ENCODE data around the gene BMP2K.

BMP2K gene

DNA sequence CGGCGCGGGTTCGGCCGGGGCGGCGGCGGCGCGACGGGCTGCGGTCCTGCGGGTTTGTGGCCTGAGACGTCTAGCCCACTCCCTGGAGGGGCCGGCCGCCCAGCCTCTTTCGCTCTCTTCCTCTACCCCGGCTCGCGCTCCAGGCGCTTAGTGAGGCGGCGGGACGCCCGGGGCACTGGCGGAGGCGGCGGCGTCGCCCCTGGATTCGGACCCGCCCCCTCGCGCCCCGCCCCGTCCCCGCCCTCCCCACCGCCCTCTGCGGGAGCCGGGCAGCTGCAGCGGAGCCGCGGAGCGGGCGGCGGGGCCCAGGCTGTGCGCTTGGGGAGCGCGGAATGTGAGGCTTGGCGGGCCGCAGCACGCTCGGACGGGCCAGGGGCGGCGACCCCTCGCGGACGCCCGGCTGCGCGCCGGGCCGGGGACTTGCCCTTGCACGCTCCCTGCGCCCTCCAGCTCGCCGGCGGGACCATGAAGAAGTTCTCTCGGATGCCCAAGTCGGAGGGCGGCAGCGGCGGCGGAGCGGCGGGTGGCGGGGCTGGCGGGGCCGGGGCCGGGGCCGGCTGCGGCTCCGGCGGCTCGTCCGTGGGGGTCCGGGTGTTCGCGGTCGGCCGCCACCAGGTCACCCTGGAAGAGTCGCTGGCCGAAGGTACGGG lies at the start of gene BMP2K:
Gene BMP2K, plus strand, starts transcription at position 272 of the 650 bp plus-strand sequence. Its CDS starts 194 bp downstream, at position 466.
- DNase-seq: peak; percentile 73

DNA sequence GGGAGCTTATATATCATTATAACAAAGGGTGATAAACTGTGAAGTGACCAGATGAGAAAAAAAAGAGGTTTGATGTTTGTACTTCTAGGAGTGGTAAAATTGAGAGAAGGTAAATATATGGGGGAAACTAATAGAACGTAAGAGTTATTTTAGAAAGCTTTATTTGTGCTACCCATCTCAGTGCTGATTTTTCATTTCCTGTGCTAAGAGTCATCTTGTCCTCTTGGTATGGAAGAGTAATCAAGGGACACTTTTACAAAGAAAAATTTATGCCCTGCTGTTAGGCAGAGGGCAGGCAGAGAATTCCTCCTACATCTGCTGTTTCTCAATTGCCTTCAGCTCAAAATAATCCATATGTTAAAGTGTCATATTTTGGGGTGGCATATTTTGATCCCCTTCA lies 49.6 kb upstream of the BMP2K start:
- no peak for DNase-seq

DNA sequence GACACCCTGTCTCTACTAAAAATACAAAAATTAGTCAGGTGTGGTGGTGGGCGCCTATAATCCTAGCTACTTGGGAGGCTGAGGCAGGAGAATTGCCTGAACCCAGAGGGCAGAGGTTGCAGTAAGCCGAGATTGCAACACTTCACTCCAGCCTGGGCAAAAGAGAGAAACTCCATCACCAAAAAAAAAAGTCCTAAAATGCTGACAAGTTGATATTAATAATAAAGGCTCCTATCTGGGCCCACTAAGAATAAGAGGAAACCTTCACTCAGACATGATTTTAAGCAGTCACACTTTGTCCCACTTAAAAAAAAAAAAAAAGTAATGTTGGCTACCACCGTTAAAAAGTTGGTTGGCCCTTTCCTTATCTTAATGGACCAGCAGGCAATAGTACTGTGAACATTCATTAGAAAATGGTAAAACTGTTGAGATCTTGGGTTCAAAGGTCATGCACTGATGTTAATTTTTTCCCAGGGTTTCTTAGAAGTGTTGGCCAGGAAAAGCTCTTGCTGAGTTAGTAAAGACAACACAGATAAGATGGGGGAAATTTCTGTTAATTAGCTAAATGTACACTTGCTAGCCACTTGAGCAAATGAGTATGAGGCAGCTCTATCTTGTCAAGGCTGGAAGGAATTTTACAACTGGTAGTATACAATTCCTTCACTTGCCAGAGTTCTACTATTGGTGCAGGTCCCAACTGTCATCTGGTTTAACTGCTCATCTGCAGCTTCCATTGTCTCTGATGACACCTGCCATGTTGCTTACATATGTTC lies 43.6 kb upstream of the BMP2K start:
- DNase-seq: no peak

DNA sequence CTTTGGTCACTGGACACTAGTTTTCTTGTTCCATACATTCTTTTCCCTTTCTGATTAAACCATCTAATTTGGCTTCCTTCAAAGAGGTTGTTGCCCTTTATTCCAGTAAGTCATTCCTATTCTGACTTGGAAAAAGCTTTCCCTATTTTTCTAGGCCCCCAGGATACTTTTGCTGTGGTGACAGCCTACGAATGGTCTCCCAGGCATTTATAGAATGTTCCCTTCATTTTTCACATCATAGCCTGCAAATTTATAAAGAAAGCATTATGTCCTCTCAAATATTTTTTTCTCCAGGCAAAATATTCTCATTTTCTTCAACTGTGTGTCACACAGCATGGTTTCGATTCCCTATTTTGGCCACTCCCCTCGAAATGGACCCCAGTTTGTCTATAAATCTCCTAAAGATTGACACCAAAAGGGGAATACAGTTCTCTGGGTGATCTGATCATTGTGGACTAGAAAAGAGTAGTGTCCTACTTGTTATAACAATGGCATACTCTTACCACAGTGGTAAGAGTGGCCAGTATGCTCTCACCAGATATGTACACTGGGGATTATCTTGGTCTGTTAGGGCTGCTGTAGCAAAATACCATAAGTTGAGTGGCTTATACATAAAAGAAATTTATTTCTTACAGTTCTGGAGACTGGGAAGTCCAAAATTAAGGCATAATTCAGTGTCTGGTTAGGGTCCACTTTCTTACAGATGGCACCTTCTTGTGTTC lies 41.5 kb upstream of the BMP2K start:
- no peak for DNase-seq

DNA sequence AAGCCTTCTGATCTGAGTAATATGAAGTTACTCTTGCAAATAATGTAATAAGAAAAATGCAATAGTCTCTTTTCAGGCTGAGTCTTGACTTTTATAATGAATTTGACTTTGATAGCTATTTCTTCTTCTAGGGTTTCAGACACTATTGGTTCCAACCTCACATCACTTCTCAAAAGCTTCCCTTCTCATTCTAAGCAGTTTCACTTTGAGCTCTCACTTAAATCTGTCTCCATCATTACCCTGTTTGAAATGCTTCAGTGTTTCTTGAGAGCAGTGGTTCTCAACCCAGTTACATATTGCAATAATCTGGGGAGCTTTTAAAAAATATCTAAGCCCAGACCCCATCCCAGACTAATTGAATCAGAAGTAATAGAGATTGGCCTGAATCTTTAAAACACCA lies 40.5 kb upstream of the BMP2K start:
- no peak for DNase-seq

DNA sequence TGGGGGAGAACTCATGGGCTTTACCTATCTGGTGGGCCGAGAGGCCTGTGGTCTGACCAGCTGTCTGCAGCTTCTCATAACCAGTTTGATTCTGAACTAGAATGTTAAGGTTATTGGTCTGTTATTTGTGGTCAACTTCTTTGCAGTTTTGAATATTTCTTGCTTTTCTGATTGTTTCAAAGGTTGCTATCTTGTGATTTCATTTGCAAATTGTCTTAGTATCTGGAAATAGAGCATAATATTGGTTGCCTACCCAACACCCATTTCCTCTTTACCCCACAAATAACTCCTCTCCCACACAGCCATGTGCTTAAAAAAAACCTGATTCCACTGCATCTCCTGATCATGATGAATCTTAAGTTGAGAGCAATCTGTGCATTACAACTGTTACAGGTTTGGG lies 39.1 kb upstream of the BMP2K start:
- no peak for DNase-seq

DNA sequence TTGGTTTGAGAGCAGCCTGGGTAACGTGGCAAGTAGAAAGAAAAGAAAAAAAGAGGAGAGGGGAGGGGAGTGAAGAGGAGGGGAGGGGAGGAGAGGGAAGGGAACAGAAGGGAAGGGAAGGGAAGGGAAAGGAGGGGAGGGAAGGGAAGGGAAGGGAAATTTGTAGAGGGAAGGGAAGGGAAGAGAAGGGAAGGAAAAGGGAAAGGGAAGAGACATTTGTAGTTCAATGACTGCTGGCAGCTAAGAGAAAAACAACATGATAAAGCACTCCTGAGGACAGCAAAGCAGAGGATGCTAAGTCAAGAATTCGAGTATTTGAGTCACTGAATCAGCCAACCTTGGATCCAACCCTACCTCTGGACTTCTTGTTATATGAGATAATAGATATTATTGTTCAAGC lies 38.2 kb upstream of the BMP2K start:
- DNase-seq: no peak

DNA sequence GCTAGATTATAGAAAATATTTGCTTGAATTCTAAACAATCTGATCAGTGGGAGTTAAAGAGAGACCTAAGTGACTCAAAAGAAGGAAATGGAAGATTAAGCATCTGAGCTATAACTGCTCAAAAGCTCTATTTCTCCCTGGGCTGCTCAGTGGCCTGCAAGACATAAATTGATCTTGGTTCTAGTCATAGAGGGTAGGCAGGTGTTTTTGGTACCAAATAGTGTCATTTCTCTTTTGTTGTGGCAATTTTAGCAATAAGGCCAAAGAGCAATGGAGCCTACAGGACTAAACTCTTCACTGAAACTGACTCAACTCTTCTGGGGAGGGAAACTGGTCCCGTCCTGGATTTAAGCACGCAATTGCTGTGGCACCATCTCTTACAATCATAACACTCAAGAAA lies 33.9 kb upstream of the BMP2K start:
- DNase-seq: no peak

DNA sequence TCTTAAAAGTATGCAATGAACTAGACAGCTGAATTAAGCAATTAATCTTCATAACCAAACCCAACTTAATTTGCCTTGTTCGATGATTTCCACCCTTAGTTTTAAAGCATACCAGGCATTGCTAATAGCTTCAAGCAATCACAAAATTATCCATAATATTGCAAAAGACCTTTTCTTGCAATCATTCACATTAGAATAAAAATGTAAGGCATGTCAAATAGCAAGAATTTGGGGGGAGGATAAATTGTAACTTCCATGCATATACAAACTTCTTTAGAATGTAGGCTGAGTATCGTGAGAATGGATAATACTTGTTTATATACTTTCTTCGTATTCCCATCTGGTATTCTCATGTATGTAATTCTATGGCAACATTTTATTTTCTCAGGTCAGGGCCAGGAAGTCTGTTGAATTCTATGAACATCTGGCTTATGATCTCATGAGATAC lies 28.7 kb upstream of the BMP2K start:
- no peak for DNase-seq

DNA sequence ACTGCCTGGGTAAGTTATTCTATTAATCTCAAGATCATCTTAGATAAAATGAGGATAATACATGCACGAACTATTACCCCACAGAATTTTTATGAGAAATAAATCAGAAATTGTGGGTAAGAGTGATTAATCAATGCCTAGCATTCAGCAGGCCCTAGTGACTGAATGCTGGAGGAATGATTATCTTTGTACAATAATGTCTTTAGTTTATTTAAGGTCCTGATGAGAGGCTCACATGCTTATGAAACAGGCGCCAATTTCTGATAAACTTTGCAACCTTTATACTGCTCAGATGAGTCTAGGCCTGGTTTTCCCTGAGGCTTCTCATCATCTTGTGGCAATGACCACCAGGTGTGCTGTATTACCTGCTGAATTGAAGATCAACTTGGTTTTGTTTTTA lies 27.8 kb upstream of the BMP2K start:
- no peak for DNase-seq

DNA sequence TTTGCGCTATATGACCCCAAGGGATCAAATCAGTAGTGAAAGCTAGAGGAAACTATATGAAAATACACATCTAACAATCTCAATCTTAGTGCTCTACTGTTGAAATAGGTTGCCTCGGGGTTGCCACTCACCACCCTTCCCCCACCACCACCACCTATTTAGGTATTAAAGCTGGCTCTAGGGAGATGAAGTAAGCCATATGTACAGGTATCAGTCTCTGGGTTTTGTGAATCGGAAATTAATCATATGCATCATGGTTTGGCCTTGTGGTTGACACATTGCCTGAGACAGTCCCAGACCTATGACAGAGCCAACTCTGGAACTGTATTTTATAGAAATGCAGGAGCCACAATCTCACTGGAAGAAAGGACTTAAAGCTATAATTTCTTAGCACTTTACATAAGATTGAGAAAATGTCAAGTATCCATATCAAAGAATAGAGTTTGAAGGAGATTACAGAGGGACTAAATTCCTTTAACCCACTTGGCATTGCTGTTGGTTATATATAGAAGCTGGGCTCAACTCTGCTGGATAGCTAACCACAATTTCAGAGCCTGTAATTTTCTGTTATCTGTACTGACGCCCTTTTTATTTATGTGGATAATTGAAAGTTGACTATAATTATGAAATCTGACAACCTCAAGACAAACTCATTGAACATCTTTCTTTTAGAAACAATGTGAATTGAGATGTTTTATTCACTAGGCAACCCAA lies 26.7 kb upstream of the BMP2K start:
- no peak for DNase-seq

DNA sequence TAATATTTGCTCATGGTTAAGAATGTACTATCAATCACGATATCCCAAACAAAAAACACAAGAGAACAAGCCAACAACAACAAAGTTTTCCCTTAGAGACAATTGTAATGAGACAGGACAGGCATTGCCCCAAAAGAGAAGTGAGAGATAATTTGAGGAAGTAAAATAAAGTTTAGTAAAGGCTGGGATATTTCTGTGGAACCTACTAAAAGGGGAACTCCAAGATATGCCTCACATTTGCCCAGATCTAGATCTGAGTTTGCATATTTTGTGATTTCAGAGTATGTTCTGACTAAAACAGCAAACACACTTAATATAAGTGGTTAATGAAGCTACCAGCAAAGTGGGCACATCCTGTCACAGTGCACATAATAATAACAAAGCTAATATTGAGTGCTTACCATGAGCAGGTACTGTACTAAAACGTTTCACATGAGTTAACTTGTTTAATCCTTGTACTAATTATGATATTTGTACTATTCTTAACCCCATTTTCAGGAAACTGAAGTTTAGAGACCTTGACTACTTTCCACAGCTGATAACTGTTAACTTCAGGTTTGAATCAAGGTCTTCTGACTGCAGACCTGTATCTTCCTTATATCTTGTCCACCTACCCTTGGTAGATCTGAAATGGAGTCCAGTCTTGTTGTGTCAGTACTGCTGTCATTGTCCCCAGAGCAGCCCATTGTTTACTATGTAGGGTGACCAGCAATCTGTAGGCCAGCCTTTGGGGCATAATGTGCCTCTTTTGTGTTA lies 26.0 kb upstream of the BMP2K start:
- DNase-seq: no peak

DNA sequence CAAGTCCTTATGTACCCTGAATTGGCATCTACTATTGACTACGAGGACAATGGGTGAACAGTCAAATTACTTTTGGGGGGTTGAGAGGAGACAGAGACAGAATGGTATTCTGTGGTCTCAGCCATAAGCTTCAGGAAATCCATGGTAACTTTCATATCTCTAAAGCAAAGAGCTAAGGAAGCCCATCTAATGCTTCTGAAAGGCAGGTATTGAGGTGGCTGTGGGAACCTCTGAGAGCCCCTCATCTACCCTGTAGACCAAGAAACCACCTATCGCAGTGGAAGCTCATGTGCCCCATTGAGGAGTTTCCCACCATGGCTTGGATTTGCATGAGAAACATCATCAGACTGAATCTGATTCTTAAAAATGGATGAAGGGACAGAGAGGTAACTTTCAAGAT lies 23.1 kb upstream of the BMP2K start:
- no peak for DNase-seq

DNA sequence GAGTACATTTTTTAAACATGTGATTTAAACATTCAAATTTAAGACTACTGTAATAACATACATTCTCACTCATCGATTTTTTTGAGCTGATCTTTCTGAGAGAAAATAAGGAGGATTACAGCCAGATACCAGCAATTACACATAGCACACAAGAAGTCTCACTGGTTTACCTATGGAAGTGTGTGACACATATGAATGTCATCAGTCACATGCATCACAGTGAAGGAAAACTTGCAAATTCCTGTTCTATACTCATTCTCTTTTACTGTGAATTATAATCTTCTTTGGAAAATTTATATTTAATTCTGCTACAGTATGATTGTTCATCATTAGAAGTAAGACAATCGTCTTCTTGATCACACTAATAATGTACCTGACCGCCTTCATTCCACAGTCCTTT lies 21.3 kb upstream of the BMP2K start:
- no peak for DNase-seq

DNA sequence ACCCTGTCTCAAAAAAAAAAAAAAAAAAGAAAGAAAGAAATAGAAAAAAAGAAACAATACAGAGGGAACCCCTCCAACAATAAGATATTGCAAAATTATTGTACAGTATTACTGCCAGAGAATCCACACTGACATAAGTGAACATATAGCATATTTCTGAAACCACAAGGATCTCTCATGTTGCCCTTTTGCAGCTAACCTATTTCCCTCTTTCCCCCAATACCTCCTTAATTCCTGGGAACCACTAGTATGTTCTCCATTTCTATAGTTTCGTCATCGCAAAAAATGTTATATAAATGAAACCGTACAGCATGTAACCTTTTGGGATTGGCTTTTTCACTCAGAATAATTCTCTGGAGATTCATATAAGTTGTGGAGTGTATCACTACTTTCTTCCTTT lies 20.0 kb upstream of the BMP2K start:
- DNase-seq: no peak

DNA sequence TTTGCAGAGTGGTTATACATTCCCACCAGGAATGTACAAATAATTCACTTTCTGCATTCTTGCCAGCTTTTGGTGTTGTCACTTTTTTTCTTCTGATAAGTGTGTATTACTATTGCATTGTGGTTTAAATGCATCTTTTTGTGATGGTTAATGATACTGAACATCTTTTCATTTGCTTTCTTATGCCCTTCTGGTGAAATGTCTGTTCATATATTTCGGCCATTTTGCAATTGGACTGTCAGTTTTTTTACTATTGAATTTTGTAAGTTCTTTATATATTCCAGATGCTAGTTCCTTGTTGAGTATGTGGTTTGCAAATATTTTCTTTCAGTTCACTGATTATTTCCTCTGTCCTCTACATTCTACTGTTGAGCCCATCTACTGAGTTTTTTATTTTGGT lies 19.4 kb upstream of the BMP2K start:
- no peak for DNase-seq

DNA sequence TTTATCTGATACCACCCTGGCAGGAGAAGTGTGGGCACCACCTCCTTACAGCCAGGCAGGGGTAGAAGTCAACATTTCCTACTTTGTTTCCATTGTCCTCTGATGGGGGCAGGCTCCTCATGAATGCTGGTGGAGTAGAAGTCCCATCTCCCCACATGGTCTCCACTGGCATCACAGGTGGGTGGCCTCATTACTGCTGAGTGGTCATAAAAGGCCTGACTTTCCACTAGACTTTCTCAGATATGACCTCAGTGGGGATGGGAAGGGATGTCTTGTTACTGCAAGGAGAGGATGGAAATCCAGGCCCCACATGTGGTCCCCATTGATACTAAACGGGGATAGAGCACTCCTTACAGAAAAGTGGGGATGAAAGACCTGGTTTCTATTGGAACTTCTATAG lies 18.6 kb upstream of the BMP2K start:
- DNase-seq: no peak

DNA sequence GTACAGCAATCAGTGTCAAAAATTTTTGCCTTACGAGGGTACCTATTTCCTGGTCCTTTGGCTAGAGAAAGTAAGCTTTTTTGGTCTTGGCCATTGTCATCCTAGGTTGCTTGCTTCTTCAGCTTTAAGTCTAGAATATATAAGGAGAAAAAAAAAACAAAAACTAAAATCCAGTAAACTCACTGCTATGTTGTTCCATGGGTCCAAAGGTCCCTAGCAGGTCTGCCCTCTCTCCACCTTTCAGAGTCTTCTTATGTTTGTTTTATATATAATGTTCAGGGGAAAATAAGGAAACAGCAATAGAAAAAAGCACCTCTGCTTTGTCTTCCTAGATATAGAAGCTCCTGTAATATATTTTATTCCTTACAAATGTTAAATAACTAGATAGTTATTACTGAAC lies 18.1 kb upstream of the BMP2K start:
- DNase-seq: no peak

DNA sequence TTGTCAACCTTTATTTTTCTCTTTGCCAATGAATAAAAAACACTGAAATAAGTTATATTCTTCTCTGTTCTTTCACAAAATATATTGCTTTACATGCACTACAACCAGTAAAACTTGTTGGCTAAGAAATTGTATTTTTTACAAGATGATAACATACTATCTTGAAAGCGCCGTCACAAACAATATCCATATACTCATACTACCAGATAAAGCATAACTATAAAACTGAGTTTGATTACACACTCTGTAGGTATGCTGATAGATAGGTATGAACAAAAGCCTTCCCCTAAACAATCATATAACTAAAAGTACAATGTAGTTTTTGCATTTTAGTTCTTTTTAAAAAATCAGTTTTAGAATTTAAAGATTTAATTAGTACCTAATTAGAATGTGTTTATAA lies 13.6 kb upstream of the BMP2K start:
- no peak for DNase-seq

DNA sequence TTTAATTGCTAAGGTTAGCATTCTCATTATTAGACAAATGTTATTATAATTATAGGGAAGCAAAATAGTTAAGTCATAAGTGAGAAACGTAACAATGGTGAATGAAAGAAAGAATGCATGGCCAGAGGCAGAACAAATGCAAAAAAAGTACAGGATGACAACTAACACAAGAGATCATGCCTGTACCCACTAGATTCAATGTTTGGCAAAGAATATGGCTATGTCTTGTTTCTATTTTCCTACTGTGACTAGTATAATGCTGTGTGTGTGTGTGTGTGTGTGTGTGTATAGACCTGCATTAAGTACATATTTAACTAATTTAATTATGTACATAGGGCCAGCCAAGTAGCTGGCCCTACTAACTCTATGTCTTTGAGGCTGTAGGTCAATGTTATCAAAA lies 12.9 kb upstream of the BMP2K start:
- DNase-seq: no peak

DNA sequence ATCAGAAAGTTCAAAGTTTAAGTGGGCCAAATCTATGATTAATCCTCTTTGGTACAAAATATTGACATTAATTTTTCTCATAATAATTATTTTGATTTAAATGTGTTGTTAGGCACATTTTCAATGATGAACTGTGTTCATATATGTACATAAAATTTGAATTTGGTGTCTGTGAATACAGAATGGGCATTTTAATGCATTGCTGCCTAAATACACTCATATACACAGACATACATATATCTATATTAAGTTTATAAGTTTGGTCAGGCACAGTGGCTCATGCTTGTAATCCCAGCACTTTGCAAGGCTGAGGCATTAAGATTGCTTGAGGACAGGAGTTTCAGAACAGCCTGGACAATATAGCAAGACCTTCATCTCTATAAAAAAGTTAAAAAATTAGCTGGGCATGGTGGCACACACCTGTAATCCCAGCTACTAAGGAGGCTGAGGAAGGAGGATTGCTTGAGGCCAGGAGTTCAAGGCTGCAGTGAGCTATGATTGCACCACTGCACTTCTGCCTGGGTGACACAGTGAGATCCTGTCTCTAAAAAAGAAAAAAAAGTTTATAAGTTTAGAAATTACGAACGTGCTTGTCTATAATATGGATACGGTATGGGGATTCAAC lies 12.3 kb upstream of the BMP2K start:
- DNase-seq: no peak

DNA sequence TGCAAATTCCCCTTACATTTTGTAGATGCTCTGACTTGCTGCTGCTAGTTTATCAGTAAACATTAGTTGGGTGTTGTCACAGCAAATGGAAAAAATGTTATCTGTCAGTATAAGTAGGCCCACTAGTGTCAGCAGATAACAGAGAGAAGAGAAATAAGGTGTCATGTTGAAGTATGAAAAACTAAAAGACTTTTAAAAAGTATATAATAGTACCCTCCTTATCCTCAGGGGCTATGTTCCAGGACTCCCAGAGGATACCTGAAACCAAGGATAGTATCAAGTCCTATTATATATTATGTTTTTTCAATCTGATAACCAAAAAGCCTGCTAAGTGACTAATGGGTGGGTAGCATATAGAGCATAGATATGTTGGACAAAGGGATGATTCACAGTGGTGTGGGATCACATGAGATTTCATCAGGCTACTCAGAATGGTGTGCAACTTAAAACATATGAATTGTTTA lies 11.6 kb upstream of the BMP2K start:
- no peak for DNase-seq

All from NK-92 treated with Interleukin-12 subunit alpha and Interleukin-12 subunit beta, amount 100 ng/mL, for 24 hours (cell line).